GDM1 (cell line): ENCODE measurements around the gene ANKRD18A.

ENCODE experiments used
- DNase-seq: peaks from one replicate; lab custom pipeline; 2025; lab: John Stamatoyannopoulos, UW

The ANKRD18A gene

DNA sequence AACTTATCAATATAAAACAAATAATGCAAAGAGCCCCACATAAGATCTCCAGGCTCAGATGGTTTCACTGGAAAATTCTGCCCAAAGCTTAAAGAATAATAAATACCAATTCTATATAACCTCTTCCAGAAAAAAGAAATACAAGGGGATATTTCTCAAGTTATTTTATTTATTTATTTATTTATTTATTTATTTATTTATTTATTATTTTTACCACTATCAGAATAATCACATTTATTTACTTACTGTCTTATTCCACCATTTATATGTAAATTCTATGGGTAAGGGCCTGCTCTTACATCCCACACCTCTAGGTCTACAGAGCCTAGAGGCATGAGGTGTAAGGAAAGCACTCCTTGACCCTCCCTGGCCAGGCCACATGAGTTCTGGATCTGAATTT lies 91.1 kb downstream of the ANKRD18A start:
- no peak for DNase-seq

DNA sequence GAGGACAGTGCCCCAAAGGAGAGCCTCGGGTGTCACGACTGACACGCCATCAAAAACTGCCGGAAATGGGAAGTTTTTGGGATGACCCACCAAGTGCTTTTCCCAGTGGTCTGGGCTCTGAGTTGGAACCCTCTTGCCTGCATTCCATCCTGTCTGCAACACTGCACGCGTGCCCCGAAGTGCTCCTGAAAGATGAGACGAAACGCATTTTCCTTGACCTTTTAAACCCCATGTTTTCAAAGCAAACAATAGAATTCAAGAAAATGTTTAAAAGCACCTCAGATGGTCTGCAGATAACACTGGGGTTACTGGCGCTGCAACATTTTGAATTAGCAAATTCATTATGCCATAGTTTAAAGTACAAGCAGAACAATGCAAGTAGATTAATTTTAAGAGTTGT lies 92.9 kb downstream of the ANKRD18A start:
- no peak for DNase-seq

DNA sequence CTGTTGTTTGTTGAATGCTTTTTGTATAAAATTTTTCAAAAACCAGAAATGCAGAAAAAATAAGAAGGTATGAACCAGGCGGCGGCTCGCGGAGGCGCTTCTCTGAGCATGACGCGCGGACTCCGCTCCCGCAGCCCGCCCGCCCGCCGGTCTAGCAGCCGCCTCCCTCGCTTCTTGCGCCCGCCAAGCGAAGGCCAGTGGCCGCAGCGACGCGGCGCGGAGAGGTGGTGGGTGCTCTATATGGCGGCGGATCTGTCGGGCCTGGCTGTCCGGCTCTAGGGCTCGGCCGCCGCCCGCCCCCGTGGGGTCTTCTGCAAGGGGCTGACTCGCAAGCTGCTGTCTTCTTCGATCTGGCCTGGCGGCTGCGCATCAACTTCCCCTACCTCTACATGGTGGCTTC lies 93.8 kb downstream of the ANKRD18A start:
- no peak for DNase-seq

DNA sequence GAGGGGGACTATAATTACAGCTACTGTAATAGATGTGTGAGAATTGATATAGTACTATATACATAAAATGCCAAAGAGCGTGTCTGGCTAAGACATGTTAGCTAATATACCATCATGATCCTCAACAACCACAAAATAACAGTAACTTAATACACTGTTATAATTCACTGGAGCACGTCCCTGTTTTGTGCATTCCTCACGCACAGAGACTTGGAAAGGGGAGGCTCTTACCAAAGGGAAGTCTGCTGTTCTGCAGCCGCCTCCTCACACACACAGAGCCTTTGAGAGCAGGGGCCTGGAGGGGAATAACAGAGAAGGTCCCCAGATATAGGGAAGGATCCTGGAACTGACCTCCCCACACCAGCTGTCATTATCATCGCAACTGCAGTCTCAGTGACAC lies 97.3 kb downstream of the ANKRD18A start:
- DNase-seq: no peak

DNA sequence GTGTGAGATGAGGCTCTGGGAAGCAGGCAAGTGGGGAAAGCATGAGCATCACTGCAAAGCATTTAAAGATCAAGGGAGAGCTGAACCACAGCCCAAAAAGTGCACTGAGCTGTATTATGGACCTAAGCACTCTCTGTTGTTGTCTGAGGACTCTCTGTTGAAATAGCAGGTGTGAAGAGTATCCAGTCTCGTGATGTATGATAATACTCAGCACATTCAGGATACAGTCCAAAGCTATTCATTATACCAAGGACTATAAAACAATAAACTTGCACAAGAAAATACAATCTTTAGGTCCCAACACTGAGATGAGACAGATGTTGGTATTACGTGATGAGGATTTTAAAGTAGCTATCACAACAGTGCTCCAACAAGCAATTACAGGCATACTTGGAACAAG lies 98.6 kb downstream of the ANKRD18A start:
- no peak for DNase-seq
